ENCODE measurements around the gene CAMTA2.

CAMTA2 gene

DNA sequence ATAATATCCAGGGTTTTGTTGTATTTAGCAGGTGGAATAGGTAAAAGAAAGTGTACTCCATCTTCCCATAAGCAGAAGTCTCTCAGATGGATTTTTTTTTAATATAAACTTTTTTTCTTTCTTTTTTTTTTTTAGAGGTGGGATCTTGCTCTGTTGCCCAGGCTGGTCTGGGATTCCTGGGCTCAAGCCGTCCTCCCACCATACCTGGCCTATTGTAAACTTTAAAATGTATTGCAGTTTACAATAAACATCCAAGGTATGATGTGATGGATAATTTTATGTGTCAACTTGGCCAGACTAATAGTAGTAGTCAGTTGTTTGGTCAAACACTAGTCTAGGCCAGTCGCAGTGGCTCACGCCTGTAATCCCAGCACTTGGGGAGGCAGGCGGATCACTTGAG is 66.2 kb downstream of the CAMTA2 start:
- no peak for DNase-seq (ENCODE audit: extremely low read depth, insufficient read length)
- no peaks in the 10 kb centered on the region for H3K36me3 ChIP-seq (ENCODE audit: control insufficient read depth, insufficient read depth, low read length)
- TF ChIP-seq, protein P1, sequence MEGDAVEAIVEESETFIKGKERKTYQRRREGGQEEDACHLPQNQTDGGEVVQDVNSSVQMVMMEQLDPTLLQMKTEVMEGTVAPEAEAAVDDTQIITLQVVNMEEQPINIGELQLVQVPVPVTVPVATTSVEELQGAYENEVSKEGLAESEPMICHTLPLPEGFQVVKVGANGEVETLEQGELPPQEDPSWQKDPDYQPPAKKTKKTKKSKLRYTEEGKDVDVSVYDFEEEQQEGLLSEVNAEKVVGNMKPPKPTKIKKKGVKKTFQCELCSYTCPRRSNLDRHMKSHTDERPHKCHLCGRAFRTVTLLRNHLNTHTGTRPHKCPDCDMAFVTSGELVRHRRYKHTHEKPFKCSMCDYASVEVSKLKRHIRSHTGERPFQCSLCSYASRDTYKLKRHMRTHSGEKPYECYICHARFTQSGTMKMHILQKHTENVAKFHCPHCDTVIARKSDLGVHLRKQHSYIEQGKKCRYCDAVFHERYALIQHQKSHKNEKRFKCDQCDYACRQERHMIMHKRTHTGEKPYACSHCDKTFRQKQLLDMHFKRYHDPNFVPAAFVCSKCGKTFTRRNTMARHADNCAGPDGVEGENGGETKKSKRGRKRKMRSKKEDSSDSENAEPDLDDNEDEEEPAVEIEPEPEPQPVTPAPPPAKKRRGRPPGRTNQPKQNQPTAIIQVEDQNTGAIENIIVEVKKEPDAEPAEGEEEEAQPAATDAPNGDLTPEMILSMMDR (IDR thresholded peaks at IDR 0.05; ENCODE audit: insufficient read depth, low read length, poor library complexity, severe bottlenecking), result no peak
- no peak overlapping the region for H3K4me3 ChIP-seq (replicated peaks; ENCODE audit: low read depth, low read length)
- H3K27me3 ChIP-seq (replicated peaks; ENCODE audit: control insufficient read depth, insufficient read depth, low read length), result no peaks in the 10 kb centered on the region

GRCh38 chr17:4920351-4921048 is 67.0 kb downstream of the CAMTA2 start:
- TF ChIP-seq, protein P1 (IDR thresholded peaks at IDR 0.05; ENCODE audit: insufficient read depth, low read length, poor library complexity, severe bottlenecking), result no peak
- Histone ChIP-seq H3K27me3 (replicated peaks; ENCODE audit: control insufficient read depth, insufficient read depth, low read length) (no peaks in the 10 kb centered on the region), H3K4me3 (replicated peaks; ENCODE audit: low read depth, low read length) (no peak overlapping the region), H3K36me3 (ENCODE audit: control insufficient read depth, insufficient read depth, low read length) (no peaks in the 10 kb centered on the region)
- no peak for DNase-seq (ENCODE audit: extremely low read depth, insufficient read length)

- H3K36me3 ChIP-seq (ENCODE audit: control insufficient read depth, insufficient read depth, low read length), result no peaks in the 10 kb centered on the region
- TF ChIP-seq, protein P1 (IDR thresholded peaks at IDR 0.05; ENCODE audit: insufficient read depth, low read length, poor library complexity, severe bottlenecking), result no peak
- H3K27me3 ChIP-seq (replicated peaks; ENCODE audit: control insufficient read depth, insufficient read depth, low read length), result no peaks in the 10 kb centered on the region
- H3K4me3 ChIP-seq (replicated peaks; ENCODE audit: low read depth, low read length), result no peak overlapping the region
- DNase-seq (ENCODE audit: extremely low read depth, insufficient read length), result no peak
Observed at GRCh38 chr17:4919511-4920047, 67.9 kb downstream of the CAMTA2 start.
